ENCODE data around the gene CNOT1.

CNOT1 gene

GRCh38 chr16:58497468-58497867 lies 132.2 kb downstream of the CNOT1 start:
- no peak for DNase-seq
- Histone ChIP-seq H3K27me3 (replicated peaks; ENCODE audit: insufficient read depth, low read length) (no peaks in the 10 kb centered on the region), H3K4me1 (ENCODE audit: low read length) (peaks cover 34% of the 10 kb centered on the region), H3K79me2 (ENCODE audit: low read length) (no peaks in the 10 kb centered on the region), H4K20me1 (ENCODE audit: insufficient read depth, low read length) (no peaks in the 10 kb centered on the region), H3K36me3 (replicated peaks; ENCODE audit: insufficient read depth, low read length) (no peaks in the 10 kb centered on the region), H3K4me3 (ENCODE audit: low read length) (no peak overlapping the region), H3K27ac (ENCODE audit: low read length) (peak overlapping the region; percentile 12; the same call in 1 of the 2 replicates), H3K9ac (ENCODE audit: low read length) (no peak overlapping the region), H2AFZ (ENCODE audit: low read length) (no peak overlapping the region), H3F3A (ENCODE audit: insufficient read depth, low read length) (peaks cover 10% of the 10 kb centered on the region), H3K9me3 (replicated peaks; ENCODE audit: insufficient read depth, low read length) (no peaks in the 10 kb centered on the region), H3K9me2 (replicated peaks; ENCODE audit: insufficient read depth, low read length) (no peaks in the 10 kb centered on the region), H3K4me2 (ENCODE audit: low read depth, low read length) (no peak overlapping the region)
- TF ChIP-seq EZH2 (optimal IDR thresholded peaks at IDR 0.05; ENCODE audit: low read depth, low read length) (no peak), CTCF (IDR thresholded peaks at IDR 0.05; ENCODE audit: low read length) (no peak), EZH2phosphoT487 (IDR thresholded peaks at IDR 0.05; ENCODE audit: low read length) (no peak)

- H4K20me1 ChIP-seq (ENCODE audit: insufficient read depth, low read length): no peaks in the 10 kb centered on the region
- no peak for TF ChIP-seq EZH2phosphoT487 (IDR thresholded peaks at IDR 0.05; ENCODE audit: low read length)
- TF ChIP-seq CTCF (IDR thresholded peaks at IDR 0.05; ENCODE audit: low read length): no peak
- H3K27ac ChIP-seq (ENCODE audit: low read length): peak overlapping the region; percentile 82
- peak overlapping the region; percentile 66 for H3K4me2 ChIP-seq (ENCODE audit: low read depth, low read length)
- H3K9ac ChIP-seq (ENCODE audit: low read length): peak overlapping the region; percentile 77
- H3F3A ChIP-seq (ENCODE audit: insufficient read depth, low read length): peaks cover 10% of the 10 kb centered on the region
- no peaks in the 10 kb centered on the region for H3K9me2 ChIP-seq (replicated peaks; ENCODE audit: insufficient read depth, low read length)
- peak overlapping the region; percentile 36 for H3K4me3 ChIP-seq (ENCODE audit: low read length)
- H3K36me3 ChIP-seq (replicated peaks; ENCODE audit: insufficient read depth, low read length): no peaks in the 10 kb centered on the region
- H2AFZ ChIP-seq (ENCODE audit: low read length): peak overlapping the region; percentile 20; the same call in 1 of the 2 replicates
- DNase-seq: no peak
- H3K79me2 ChIP-seq (ENCODE audit: low read length): no peaks in the 10 kb centered on the region
- H3K4me1 ChIP-seq (ENCODE audit: low read length): peaks cover 30% of the 10 kb centered on the region
- H3K27me3 ChIP-seq (replicated peaks; ENCODE audit: insufficient read depth, low read length): no peaks in the 10 kb centered on the region
- H3K9me3 ChIP-seq (replicated peaks; ENCODE audit: insufficient read depth, low read length): no peaks in the 10 kb centered on the region
Measured at GRCh38 chr16:58495521-58496331, 133.9 kb downstream of the CNOT1 start.

GRCh38 chr16:58494981-58495520 lies 134.6 kb downstream of the CNOT1 start:
- peak; percentile 98 for DNase-seq
- no peaks in the 10 kb centered on the region for H4K20me1 ChIP-seq (ENCODE audit: insufficient read depth, low read length)
- peaks cover 30% of the 10 kb centered on the region for H3K4me1 ChIP-seq (ENCODE audit: low read length)
- H3K9me3 ChIP-seq (replicated peaks; ENCODE audit: insufficient read depth, low read length): no peaks in the 10 kb centered on the region
- H3F3A ChIP-seq (ENCODE audit: insufficient read depth, low read length): peaks cover 10% of the 10 kb centered on the region
- no peaks in the 10 kb centered on the region for H3K36me3 ChIP-seq (replicated peaks; ENCODE audit: insufficient read depth, low read length)
- peak overlapping the region; percentile 82 for H3K27ac ChIP-seq (ENCODE audit: low read length)
- H2AFZ ChIP-seq (ENCODE audit: low read length): peak overlapping the region; percentile 53; the same call in 1 of the 2 replicates
- H3K4me3 ChIP-seq (ENCODE audit: low read length): peak overlapping the region; percentile 36
- H3K4me2 ChIP-seq (ENCODE audit: low read depth, low read length): peak overlapping the region; percentile 66
- H3K27me3 ChIP-seq (replicated peaks; ENCODE audit: insufficient read depth, low read length): no peaks in the 10 kb centered on the region
- no peaks in the 10 kb centered on the region for H3K9me2 ChIP-seq (replicated peaks; ENCODE audit: insufficient read depth, low read length)
- H3K79me2 ChIP-seq (ENCODE audit: low read length): no peaks in the 10 kb centered on the region
- peak overlapping the region; percentile 77 for H3K9ac ChIP-seq (ENCODE audit: low read length)
- no peak for TF ChIP-seq EZH2phosphoT487 (IDR thresholded peaks at IDR 0.05; ENCODE audit: low read length)
- no peak for TF ChIP-seq EZH2 (optimal IDR thresholded peaks at IDR 0.05; ENCODE audit: low read depth, low read length)
- TF ChIP-seq CTCF (IDR thresholded peaks at IDR 0.05; ENCODE audit: low read length): peak; percentile 75

Data from MM.1S (cell line).